Dermis lymphatic vessel endothelial cell (primary cell): Measurements from ENCODE around the gene CDYL. TPM values are rescaled to one million over a fixed set of nuclear protein-coding genes. Genes with fewer than 3 reads are reported as not detected.

ENCODE experiments used
- total RNA-seq: library from RNA; depleted of rRNA; stranded (reverse); fragments of >200 nt; gene quantifications from 2 replicates; pipeline ENCODE4 v1.2.1, GENCODE V29; 2014

Gene CDYL, protein sequence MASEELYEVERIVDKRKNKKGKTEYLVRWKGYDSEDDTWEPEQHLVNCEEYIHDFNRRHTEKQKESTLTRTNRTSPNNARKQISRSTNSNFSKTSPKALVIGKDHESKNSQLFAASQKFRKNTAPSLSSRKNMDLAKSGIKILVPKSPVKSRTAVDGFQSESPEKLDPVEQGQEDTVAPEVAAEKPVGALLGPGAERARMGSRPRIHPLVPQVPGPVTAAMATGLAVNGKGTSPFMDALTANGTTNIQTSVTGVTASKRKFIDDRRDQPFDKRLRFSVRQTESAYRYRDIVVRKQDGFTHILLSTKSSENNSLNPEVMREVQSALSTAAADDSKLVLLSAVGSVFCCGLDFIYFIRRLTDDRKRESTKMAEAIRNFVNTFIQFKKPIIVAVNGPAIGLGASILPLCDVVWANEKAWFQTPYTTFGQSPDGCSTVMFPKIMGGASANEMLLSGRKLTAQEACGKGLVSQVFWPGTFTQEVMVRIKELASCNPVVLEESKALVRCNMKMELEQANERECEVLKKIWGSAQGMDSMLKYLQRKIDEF
- 26.7 and 27.6 TPM in 2 replicates for total RNA-seq

DNA sequence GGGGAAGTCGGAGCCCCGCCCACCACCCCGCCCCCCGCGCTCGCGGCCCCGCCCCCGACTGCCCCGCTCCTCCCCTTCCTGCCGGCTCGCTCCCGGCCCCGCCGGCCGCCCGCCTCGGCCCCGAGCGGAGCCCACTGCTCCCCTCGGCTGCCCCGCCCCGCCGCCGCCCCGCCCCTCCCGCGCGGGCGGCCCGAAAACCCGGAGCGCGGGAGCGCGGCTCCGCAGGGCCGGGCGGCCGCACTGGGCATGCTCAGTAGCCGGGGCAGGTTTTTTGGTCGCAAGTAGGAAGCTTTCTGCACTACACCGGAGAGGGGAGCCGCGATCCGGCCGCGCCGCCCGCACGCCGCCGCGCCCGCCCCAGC is at the start of gene CDYL:
Gene CDYL, plus strand, starts transcription at position 274 of the 362 bp plus-strand sequence. CDS start 380 bp downstream, outside the sequence.

DNA sequence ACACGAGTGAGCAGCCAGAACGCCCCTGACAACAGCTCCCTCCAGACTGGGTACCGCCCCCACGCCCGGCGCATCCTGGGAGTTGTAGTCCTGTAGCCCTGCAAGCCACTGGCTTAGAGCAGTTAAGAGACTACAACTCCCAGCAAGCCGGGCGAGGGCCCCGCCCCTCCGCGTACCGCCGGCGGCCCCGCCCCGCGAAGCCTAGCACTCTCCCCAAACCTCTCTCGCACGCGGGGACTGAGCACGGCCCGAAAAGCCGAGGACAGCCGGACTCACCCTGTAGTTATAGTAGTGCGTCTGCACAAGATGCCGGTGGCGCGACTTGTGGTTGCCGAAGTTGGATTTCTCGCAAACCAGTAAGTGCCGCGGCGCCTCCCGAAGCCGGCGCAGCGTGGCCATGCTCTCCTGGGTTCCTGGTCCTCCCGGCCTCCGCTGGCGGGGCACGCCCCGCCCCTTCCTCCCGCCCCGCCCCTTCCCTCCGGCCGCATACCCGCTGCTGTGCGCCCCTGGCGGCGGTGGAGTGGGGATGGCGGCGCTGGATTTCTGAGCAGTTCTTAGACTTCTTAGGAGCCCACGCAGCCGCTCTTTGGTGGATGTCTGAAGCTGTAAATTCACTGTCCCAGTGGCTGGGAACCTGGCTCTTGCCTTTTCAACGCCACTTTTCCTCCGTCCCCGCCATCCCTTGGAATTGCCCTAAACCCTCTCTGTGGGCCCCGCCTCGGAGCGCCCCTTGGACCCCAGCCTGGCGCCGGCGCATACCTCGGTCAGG is 227.6 kb downstream of the CDYL start, which contains the start of gene RPP40:
Gene RPP40, minus strand, starts transcription at position 434 of the 769 bp plus-strand sequence. Its CDS starts 35 bp downstream, at position 399.

Other genes with a start within 250 kb of the CDYL start
- 21.7 and 23.6 TPM in 2 replicates for gene RPP40, start 227.6 kb downstream of the CDYL start, total RNA-seq